Activated CD8-positive, alpha-beta memory T cell treated with anti-CD3 and anti-CD28 coated beads, Interleukin-2, amount 50 U/mL, for 24 hours (primary cell): ENCODE results near the gene PKP3.
"Not testable (repeated sequence)": the region's sequence is repeated elsewhere in the genome, so short reads cannot be mapped to it uniquely, and the experiment has no call there.

Experiments
- DNase-seq: peaks from one replicate; pipeline ENCODE4 v3.0.0-alpha.2; 2020; ENCODE audit errors: extremely low read depth

Gene PKP3

DNA sequence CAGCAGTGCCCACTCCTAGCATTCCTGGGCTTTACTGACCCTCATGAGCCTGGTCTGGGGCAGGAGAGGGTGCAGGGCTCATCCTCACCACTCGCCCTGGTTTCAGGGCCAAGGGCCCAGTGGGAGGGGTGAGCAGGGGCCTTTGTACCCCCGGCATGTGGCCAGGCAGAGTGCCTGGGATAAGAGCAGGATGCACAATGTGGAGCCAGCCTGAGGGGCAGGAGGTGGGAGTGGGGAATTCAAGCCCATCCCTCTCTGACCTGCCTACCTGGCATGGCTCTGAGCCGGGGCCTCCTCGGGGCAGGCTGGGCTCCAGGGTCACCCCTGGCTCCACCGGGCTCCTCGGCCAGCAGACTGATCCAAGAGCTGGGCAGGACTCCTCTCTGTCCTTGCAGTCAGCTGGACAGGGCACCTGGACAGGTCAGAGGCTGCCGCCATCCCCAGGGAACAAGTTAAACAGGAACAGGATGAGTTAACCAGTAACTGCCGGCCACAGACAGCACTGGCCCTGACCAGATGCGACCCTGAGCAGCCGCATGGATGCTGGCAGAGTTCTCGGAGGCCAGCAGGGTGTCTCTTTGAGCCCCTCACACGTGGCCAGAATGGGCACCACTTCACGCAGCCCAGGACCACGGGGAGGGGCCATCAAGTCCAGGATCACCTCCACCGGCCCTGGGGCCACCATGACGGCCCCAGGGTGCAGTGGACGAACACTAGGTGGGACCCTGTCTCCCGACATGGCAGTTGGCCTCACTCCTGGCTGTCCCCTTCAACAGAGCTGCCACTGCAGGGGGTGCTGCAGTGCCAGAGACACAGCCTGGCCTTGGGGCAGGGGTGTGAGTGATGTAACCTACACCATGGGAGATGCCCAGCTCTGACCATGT lies 15.8 kb downstream of the PKP3 start:
- no peak for DNase-seq

- DNase-seq: not testable (repeated sequence)
Observed at GRCh38 chr11:410711-411110, 16.7 kb downstream of the PKP3 start.

- DNase-seq: not testable (repeated sequence)
Observed at GRCh38 chr11:411520-411919, 17.5 kb downstream of the PKP3 start.

DNA sequence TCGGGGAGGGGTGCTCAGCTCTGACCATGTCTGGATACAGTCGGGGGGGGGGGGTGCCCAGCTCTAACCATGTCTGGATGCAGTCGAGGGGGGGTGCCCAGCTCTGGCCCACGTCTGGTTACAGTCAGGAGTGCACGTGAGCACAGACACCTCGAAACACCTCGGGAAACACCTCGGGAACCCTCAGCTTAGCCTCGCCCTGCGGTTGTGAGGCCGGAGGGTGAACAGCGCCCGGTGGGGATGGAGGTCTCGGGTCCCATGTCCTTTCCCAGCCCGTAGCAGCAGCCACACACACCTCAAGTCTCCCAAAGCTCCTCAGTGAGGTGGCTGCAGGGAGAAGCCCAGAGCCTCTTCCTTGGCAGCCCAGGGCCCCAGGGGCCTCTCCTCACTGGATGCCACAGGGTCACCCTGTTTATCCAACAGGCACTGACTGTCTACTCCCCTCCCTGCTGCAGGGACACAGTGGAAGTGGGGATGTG lies 18.7 kb downstream of the PKP3 start:
- DNase-seq: no peak

DNA sequence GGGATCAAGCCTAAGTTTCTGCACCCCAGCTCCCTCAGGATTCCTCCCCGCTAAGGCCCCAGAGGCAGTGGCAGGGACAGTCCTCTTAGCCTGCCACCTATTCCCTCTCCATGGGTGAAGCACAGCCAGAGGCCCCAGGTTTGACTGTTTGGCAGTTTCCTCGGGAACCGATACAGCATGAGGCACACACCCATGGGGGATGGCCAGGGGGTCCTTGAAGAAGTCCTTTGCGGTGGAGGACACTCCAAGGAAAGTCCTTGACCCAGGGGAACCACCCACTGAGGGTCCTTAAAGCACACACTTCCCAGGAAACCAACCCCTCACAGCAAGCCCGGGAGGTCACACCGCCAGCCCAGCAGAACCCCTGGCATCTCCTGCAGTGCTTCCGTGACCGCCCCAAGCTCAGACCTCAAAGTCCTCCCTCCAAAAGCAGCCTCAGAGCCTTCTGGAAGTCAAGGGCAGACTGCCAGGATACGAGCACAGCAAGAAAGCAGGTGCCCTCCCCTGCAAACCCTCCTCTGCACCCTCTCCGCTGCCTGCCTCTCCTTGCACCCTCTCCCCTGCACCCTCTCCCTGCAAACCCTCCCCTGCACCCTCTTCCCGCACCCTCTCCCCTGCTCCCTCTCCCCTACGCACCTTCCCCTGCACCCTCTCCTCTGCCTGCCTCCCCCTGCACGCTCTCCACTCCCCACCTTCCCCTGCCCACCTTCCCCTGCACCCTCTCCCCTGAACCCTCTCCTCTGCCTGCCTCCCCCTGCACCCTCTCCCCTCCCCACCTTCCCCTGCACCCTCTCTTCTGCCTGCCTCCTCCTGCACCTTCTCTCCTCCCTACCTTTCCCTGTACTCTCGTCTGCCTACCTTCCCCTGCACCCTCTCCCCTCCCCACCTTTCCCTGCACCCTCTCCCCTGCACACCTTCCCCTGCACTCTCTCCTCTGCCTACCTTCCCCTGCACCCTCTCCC lies 19.4 kb downstream of the PKP3 start:
- DNase-seq: no peak

GRCh38 chr11:414318-414857 lies 20.4 kb downstream of the PKP3 start:
- no peak for DNase-seq

DNA sequence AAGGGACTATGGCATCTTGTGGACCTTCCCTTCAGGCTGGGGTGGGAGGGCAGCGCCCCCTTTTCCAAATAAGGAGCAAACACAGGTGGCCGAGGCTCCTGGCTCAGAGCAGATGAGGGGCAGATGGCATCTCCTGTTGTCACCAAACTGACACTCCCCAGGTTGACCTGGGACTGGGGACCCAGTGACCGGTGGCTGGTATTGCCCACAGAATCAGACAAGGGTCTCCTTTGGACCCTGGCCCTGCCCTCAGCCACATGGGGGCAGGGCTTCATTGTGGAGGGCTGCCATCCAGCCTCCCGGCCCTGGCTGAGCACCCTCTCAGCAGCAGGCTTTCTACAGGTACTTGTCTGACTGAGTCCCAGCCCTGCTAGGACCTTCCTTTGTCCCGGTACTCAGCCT lies 21.6 kb downstream of the PKP3 start:
- no peak for DNase-seq

DNA sequence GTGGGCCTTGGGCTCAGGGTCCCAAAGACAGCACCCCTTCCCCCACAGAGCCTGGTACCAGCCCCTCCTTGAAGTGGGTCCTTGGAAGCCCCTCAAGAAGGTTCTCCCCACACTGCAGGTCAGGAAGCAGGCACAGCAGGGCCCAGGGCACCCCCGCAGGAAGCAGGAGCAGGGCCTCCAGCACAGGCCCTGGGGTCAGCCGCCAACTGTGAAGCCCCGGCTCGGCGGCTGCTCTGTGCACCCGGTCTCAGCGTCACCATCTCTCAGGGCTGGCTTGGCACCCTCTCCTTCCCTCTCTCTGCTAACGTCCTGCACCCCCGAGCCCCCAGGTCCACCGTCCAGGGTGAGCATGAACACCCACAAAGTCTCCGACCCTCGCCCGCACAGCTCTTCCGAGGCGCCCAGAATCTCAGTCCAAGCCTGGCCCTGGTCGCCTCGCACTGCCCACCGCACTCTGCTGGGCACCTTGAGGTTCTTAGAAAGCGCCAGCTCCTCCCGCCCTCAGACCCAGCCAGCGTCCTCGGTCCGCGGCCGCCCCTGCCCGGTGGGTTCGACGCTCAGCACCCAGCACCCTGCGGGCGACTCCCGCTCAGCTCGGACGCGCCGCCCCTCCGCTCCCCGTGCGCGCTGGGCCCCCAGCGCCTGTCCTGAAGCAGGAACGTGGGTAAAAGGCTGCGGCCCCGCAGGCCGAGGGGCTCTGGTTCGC lies 22.2 kb downstream of the PKP3 start:
- no peak for DNase-seq

- DNase-seq: no peak
Observed at GRCh38 chr11:416757-417621, 23.0 kb downstream of the PKP3 start.

DNA sequence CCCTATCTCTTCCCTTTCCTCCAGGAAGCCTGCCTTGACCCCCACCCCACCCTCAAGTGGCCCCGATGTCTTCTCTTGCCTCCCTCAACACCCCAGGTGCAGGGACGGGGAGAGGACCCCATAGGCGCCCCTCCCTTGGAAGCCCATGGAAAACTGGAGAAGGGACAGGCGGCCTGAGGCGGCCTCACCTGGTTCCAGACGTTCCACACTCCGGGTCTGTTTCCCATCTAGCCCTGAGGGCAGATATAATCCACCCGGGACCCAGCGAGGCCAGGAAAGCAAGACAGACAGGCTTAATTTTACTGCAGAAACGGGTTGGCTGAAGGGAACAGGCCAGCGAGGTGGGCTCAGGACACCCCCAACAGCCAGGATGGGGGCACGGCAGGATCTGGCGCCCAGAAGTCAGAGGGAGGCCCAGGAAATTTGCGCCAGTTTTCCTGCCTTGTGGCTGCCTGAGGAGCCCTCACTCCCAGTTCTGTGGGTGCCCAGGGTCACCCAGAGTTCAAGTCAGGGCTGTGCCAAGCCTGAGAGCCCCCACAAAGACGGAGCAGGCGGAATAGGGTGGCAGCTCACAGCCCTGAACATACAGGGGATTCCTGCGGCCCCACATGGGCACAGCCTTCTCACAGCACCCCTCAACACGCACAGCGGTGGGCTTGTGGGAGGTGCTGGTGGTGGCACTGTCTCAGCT lies 23.8 kb downstream of the PKP3 start:
- no peak for DNase-seq

DNA sequence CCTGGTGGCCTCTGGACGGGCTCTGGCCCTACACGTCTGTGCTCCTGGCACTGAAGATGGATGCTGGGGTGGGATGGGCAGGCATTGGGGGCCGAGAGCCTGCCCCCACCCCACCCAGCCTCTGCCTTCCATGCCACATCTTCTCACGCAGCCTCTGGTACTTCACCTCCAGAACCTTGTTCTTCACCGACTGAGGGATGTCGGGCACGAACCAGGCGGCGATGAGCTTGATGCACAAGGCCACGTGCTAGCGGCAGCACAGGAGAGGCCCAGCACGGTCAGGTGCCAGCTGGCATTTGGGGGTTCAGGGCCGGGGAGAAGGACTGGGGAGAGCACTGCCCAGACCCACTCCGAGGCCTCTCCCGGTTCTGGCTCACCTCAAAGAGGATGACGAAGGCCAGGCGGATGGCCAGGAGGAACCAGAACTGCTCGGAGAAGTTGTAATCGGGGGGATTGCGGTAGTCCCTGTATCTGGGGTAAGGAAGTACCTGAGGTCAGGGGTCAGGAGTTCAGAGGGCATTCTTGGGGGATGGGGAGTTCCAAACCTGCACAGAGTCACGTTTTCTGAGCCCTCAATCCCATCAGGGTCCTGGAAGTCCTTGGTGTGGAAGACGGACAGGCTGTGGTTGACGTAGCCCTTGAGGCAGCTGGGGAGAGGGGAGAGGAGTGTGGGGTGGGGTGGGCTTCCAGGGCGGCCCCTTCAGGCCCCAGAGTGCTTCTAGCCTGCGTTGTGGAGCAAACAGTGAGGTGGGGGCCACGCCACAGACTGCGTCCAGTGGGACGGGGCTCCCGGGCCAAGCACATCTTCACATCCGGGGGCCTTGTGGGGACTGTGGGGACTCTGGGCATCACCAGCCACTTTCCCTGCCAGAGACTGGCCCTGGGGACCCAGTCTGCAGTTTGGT lies 24.6 kb downstream of the PKP3 start:
- DNase-seq: no peak

- no peak for DNase-seq
Observed at GRCh38 chr11:419248-420005, 25.4 kb downstream of the PKP3 start.

GRCh38 chr11:420054-420910 lies 26.3 kb downstream of the PKP3 start:
- DNase-seq: no peak

DNA sequence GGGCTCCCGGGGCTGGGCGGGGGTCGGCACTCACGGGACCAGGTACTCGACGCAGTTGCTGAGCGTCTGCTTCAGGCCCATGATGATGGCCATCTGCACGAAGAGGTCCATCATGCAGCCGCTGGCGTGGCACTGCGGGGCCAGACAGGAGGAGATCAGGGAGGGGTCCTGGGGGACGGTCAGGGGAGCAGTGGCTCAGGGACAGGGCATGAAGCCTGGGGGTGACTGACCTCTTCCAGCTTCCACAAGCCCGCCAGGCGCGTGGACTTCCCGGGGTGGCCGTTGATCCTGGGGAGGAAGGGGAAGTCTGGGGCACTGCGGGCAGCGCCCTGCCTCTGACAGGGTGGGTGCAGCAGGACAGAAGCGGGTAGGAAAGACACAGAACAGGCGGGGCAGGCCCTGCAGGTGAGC lies 26.9 kb downstream of the PKP3 start:
- no peak for DNase-seq

- DNase-seq: no peak
Observed at GRCh38 chr11:422249-422656, 28.2 kb downstream of the PKP3 start.

DNA sequence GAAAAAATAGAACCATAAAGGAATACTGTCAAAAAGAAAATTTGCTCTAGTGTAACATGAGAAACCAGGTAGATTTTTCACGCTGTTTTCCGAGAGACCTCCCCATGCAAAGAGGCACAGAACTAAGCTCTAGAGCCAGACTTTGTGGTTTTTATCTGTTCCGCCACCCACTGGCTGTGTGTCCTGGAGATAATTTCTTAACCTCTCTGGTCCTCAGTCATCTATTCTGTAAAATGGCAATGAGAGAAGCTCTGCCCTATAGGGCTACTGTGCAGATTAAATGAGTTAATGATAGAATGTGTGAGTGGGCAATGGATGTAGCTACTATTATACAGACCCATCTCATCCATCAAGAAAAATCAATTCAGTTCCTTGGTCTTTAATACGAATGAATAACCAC lies 30.2 kb downstream of the PKP3 start:
- no peak for DNase-seq

- not testable (repeated sequence) for DNase-seq
Observed at GRCh38 chr11:424766-425165, 30.8 kb downstream of the PKP3 start.
